GM21529 (cell line): ENCODE measurements around the gene KRTAP2-1.
"Not testable (repeated sequence)": the region's sequence is repeated elsewhere in the genome, so short reads cannot be mapped to it uniquely, and the experiment has no call there.

Experiments
- ATAC-seq: cut with Tn5 transposase; IDR thresholded peaks from one replicate; pipeline ENCODE4 v1.9.1; 2021; ENCODE audit not compliant: unreplicated experiment

Gene KRTAP2-1, protein sequence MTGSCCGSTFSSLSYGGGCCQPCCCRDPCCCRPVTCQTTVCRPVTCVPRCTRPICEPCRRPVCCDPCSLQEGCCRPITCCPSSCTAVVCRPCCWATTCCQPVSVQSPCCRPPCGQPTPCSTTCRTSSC

DNA sequence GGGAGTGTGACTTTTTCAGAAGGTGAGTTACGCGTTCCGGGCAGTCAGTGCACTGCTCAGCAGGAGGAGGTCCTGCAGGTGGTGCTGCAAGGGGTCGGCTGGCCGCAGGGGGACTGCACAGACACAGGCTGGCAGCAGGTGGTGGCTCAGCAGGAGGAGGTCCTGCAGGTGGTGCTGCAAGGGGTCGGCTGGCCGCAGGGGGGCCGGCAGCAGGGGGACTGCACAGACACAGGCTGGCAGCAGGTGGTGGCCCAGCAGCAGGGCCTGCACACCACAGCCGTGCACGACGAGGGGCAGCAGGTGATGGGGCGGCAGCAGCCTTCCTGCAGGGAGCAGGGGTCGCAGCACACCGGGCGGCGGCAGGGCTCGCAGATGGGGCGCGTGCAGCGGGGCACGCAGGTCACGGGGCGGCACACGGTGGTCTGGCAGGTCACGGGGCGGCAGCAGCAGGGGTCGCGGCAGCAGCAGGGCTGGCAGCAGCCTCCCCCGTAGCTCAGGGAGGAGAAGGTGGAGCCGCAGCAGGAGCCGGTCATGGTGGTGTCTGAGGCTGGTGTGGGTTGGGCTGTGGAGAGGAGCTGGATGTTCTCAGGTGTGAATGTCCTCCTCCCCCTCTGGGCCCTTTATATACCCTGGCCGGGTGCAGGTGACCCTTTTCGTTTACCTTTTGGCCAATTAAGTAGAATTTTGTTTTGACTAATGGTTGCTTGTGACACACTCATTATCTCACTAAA, at the start of gene KRTAP2-1:
Gene KRTAP2-1, minus strand, starts transcription at position 582 of the 731 bp plus-strand sequence. Its CDS starts 49 bp downstream, at position 533.
- not testable (repeated sequence) for ATAC-seq

DNA sequence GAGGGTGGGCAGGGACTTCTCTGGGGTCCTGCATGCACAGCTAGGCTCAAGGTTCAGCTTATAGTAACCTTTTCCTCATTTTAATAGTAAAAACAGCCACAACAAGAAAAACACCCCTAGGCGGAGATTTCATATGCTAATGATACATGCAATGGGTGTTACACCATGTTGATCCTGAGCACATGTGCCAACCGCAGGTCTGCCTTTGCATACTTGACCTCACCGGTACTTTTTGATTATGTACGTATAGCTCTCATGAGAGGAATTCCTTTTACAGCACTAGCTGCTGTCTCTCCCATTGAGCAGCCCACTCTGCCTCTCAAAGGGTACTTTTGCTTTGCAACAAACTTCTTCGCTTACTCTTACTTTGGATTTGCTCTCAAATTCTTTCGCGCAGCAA, 48.9 kb upstream of the KRTAP2-1 start:
- no peak for ATAC-seq

DNA sequence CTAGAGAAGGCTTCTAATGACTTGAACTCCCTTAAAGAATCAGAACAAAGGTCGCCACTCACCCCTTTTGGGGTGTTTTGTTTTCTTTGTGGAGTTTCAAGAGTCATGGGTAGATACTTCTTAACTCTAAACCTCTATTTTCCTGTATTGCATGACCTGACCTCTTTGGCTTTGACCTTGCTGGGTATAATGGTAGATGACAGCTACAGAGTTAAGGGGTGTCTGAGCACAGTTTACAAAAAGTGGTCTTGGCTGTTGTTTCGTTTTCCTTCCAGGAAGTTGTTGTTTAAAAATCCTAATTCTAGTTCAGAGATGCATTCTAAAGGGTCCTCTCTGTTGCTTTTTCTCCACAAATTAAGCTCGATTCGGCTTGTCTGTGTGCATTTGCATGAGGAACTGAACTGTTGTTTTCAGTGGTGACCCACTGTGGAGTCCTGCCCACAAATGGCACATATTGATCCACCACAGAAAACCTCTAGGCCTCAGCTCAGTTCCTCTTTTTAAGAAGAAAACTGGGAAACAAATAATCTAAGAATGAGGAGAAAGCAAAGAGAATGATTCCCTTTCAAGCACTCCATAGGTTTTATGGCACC, 41.7 kb upstream of the KRTAP2-1 start:
- ATAC-seq: not testable (repeated sequence)

DNA sequence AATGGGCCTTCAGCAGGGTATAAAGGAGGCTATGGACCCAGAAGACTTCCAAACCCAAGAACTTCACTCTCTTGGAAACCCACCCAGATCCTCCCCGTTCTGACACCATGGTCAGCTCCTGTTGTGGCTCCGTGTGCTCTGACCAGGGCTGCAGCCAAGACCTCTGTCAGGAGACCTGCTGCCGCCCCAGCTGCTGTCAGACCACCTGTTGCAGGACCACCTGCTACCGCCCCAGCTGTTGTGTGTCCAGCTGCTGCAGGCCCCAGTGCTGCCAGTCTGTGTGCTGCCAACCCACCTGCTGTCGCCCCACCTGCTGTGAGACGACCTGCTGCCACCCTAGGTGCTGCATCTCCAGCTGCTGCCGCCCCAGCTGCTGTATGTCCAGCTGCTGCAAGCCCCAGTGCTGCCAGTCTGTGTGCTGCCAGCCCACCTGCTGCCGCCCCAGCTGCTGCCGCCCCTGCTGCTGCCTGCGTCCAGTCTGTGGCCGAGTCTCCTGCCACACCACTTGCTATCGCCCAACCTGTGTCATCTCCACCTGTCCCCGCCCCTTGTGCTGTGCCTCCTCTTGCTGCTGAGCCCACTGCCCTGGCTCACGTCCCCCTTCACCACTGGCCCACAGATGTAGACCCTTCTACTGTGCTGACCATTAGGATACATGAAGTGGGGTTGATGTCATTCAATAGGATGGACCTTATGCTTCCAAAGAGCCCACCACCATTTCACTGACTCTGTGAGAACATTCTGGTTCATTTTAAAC, 37.2 kb upstream of the KRTAP2-1 start, which contains the start of gene KRTAP4-7:
Gene KRTAP4-7, plus strand, starts transcription at position 51 of the 757 bp plus-strand sequence. Its CDS starts 57 bp downstream, at position 108.
- not testable (repeated sequence) for ATAC-seq

DNA sequence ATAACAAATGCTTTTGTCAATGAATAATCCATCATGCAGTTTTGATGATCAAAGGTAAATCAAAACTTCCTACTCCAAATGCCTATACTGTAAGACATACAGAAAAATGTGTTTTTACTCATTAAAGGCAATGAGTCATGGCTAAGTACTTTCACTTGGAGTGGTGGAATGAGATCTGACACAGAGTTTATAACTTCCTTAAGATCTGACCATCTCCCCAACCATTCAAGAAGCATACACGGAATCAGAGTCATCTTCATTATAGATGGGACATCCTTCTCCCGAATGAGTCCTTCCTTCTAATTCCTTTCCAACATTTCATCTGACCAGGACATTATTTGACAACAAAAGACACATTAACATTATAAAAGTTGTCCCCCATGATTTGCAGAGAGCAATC, 36.3 kb upstream of the KRTAP2-1 start:
- not testable (repeated sequence) for ATAC-seq

DNA sequence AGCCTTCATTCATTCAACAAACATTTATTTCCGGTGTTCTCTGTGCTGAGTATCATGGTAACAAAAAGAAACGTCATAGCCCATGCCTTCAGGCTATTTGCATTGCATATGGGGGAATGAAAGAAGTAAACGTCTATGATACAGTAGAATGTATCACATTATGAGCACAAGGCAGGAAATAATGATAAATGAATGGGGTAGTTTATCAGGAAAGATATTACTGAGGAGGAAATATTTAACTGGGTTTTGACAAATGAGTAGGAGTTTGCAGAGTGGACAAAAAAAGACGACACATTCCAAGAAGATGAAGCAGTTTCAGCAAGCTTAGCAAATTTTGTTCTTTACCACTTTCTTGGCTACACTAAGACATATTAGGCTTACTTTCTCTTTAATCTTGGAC, 35.5 kb upstream of the KRTAP2-1 start:
- ATAC-seq: no peak

DNA sequence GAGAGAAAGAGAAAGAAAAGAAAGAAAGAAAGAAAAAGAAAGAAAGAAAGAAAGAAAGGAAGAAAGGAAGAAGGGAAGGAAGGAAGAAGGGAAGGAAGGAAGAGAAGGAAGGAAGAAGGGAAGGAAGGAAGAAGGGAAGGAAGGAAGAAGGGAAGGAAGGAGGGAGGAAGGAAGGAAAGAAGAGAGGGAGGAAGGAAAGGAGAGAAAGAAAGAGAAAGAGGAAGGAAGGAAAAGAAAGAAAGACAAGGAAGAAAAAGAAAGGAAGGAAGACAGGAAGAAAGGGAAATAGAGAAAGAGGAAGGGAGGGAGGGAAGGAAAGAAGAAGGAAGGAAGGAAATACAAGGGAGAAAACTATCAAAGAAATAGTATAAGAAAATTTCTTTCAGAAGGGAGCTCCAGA, 29.7 kb upstream of the KRTAP2-1 start:
- no peak for ATAC-seq

DNA sequence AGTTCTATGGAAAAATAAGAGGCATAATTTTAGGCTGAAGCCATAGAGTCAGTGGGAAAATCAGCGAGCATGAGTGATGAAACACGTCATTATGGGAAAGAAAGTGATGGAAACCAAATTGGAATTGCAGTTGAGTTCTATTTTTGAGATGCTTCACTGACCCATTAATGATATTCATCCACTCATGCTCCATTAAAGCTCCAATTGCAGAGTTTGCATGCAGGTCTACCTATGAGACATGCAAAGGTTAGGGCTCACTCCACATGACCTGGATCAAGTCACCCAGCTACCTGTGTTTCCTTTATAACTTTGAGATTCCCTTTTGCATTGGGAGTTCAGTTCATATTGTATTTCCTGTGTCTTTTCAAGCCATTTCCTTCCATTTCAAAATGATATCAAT, 26.6 kb upstream of the KRTAP2-1 start:
- no peak for ATAC-seq

DNA sequence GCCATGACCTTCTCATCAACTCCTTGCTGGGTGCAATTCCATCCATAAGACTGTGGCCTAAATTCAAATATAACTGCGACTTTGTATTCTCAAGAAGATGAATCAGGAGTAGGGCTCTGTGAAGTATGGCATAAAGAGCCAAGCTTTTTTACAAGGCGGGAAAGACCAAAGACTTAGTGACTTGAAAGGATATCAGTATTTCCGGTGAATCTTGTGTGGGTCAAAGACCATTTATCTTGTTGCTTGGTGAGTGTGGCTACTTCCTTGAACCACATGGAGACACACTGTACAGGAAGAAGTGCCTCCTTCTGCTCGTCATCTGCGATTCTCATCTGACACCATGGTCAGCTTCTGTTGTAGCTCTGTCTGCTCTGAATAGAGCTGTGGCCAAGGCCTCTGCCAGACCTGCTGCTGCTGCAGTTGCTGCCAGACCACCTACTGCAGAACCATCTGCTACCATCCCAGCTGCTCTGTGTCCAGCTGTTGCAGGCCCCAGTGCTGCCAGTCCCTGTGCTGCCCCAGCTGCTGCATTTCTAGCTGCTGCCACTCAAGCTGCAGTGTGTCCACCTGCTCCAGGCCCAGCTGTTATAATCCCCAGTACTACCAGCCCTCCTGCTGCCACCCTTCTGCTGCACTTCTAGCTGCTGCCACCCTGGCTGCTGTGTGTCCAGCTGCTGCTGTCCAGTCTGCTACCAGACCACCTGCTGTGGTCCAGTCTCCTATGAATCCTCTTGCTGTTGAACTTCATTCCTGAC, 24.7 kb upstream of the KRTAP2-1 start:
- ATAC-seq: no peak

DNA sequence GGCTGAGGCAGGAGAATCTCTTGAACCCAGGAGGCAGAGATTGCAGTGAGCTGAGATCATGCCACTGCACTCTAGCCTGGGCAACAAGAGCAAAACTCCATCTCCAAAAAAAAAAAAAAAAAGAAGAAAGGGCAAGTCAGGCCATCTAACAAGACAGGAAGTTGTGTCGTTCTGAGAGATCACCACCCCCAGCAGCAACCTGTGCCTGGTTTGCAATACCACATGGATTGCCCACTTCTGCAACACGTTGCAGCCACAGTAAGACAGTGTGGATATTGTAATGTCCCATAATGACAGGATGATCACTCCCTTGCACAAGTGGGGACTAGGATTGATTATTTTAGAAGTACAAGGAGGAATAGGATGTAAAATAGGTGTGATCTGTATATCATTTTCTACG, 21.9 kb upstream of the KRTAP2-1 start:
- no peak for ATAC-seq

DNA sequence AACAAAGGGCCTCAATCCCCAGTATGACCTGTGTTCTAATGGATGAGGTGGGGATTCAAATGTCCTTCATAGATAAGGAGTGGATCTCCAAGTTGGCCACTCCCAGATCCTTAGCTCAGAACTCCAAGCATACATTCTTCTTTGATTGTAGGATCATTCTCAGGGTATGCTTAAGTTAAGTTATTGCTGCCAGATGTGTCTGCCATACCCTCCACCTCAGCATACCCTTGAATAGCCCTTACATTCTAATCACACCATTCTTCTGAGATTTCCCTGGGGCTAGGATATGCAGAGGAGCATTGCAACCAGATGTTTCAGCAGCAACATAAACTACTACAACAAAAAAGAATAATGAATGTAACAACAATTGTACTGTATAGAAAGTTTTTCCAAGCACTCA, 20.2 kb upstream of the KRTAP2-1 start:
- no peak for ATAC-seq

DNA sequence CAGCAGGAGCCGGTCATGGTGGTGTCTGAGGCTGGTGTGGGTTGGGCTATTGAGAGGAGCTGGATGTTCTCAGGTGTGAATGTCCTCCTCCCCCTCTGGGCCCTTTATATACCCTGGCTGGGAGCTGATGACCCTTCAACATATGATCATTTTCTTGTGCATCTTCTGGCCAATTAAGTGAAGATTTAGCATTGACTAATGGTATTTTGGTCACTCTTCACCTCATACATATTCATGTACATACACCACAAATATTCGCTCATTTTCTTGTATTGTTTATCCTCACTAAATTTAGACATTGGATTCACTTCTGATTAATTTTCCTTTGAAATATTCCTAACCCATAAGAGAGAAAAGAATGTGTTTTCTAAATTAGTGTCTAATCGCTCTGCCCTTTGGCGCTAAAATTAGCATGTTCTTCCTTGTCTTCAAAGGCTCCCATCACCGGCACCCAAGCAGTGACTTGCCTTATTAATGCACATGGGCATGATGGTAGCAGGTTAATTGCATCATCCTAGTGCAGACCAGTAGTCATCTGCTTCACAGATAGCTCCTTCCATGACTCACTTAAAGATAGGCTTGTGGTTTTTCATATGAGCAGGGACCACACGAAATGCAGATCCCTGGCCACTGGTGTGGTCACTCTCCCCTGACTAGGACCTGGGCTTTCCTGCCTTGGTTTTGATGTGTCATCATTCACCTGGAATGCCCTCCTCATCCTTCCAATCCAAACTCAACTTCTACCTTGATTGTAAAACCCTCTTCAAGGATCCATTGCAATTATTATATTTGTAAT, 18.9 kb upstream of the KRTAP2-1 start, which contains the start of gene KRTAP2-4:
Gene KRTAP2-4, minus strand, starts transcription at position 51 of the 796 bp plus-strand sequence. Its CDS starts 34 bp downstream, at position 17.
- no peak for ATAC-seq

DNA sequence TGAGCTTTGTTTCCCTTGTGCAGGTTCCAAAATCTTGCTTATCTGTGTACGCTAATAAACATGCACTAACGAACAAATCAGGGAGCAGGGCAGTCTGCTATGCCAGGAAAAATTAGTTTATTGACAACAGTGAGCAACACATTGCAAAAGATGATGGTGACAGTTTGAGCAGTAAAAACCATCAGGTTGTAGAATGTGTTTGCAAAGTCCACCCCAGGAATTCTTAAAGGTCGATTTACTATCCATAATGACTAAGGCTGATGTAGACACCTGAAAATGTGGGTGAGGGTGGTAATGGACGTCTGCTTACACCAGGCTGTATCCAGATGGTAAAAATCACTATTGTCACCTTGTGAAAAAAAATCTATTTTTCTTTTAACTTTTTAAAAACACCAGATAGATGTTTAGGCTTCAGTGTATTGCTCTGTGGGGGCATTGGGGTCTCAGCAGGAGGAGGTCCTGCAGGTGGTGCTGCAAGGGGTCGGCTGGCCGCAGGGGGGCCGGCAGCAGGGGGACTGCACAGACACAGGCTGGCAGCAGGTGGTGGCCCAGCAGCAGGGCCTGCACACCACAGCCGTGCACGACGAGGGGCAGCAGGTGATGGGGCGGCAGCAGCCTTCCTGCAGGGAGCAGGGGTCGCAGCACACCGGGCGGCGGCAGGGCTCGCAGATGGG, 18.0 kb upstream of the KRTAP2-1 start:
- not testable (repeated sequence) for ATAC-seq

DNA sequence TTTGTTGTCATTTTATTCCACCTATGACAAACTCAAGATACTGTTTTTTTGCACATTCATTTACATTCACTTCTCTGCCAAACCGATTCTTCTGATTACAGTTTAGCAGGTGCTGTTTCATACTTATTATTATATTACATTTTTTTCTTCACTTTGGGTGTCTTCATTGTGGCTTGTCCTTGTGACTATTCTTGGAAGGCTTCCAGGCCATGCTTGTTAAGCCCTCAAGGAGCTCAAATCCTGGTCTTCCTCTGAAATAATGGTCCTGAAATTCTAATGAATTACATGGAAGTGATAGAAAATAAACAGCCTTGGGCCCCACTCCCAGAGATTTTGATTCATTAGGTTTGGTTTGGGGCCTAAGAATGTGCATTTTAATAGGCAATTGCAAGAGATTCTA, 17.2 kb upstream of the KRTAP2-1 start:
- ATAC-seq: no peak

DNA sequence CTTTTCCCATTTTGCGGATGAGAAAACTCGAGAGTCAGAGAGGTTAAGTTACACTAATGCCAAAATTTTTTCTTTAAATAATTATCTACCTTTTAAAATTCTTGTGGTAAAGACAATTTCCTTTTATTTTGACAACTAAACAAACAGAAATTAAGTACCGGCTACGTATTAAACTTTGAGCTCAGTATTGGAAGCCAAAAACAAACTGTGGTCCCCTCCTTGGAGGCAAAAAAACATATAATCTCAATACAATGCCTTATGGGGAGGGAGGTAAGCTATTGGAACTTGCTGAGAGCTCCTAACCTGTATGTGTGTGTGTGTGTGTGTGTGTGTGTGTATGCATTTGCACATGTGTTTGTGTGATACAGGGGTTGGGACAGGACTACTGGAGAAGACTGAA, 16.3 kb upstream of the KRTAP2-1 start:
- ATAC-seq: no peak

DNA sequence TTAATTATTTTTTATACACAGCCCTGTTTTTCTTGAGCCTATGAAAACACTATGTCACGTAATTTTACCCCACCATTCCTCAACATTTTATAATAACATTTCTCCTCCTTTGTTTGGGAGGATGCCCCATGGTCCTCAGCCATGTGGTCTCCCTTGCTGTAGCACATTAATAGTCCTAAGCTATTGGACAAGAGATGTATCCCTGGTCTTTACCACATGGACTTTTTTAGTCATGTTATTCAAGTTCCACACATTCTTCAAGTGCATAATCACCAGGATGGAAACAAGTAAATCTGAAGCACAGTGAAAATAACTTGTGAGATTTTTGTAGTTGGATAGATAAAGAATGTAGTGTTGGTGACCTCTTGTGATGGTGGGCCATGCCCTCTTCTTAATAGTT, 14.8 kb upstream of the KRTAP2-1 start:
- no peak for ATAC-seq

DNA sequence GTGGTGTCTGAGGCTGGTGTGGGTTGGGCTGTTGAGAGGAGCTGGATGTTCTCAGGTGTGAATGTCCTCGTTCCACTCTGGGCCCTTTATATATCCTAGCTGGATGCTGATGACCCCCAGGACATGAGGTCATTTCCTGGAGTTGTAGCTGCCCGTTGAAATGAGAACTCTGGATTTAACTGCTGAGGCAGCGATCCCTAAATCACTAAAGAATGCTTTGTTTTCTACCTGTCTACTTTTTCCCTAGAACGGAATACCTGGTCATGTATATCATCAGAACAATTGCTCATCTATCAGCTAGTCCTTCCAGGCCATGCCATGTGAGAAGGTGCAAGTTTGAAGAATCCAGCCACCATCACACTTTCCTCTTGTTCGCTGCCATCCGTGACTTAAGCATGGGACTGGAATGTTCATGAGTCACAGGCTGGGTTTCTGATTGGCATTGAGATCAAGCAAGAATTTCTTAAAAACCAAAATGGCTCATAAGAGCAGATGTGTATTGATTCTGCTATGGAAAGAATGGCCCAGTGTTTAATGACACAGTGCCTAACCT, 13.0 kb upstream of the KRTAP2-1 start, which contains the start of gene KRTAP2-3:
Gene KRTAP2-3, minus strand, starts transcription at position 63 of the 553 bp plus-strand sequence. CDS start 64 bp downstream, outside the sequence.
- ATAC-seq: no peak

DNA sequence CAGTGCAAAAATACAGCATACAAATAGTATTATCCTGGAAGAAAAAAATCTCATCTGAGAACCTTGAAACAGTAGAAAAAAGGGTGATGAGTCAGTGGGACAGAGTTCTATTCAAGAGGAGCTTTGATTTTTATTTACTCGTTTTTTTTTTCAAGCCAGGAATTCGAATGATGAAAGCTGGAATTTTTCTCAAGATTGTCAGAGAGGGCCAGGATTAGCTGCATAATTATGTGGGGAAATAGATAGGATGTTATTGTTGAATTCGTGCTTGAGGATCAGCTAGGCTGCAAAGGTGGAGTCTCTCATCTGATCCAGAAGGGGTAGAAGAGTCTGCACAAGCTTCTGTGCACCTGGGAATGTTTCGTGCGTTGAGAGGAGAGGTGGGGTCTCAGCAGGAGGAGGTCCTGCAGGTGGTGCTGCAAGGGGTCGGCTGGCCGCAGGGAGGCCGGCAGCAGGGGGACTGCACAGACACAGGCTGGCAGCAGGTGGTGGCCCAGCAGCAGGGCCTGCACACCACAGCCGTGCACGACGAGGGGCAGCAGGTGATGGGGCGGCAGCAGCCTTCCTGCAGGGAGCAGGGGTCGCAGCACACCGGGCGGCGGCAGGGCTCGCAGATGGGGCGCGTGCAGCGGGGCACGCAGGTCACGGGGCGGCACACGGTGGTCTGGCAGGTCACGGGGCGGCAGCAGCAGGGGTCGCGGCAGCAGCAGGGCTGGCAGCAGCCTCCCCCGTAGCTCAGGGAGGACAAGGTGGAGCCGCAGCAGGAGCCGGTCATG, 12.3 kb upstream of the KRTAP2-1 start:
- not testable (repeated sequence) for ATAC-seq
